Measurements from ENCODE around the gene FAM181B.

- TF ChIP-seq CTCF (IDR thresholded peaks at IDR 0.05) (no peak), POLR2A (IDR thresholded peaks at IDR 0.05) (no peak), POLR2AphosphoS5 (IDR thresholded peaks at IDR 0.05) (no peak), EP300 (IDR thresholded peaks at IDR 0.05) (no peak)
Observed at GRCh38 chr11:82753921-82754320, 20.3 kb upstream of the FAM181B start.

Data from stomach (tissue), 4 donors.